PC-9 (cell line): Measurements from ENCODE around the gene HBA2.
"Not testable (repeated sequence)": the region's sequence is repeated elsewhere in the genome, so short reads cannot be mapped to it uniquely, and the experiment has no call there.

ENCODE experiments used
- CTCF ChIP-seq: fragments of 200-600 bp; sonication (generic); conservative IDR thresholded peaks from 2 replicates; pipeline ENCODE4 v1.6.1; 2017; ENCODE audit warnings: mixed run types, antibody characterized with exemption, mild to moderate bottlenecking, moderate library complexity
- EZH2 ChIP-seq: fragments of 200-600 bp; sonication (generic); IDR thresholded peaks from 2 replicates; pipeline ENCODE4 v1.8.0; 2017; ENCODE audit warnings: antibody characterized with exemption, low read depth

- TF ChIP-seq CTCF, EZH2: not testable (repeated sequence)
These were observed 48.9 kb upstream of the HBA2 start for GRCh38 chr16:123558-124350.
